ENCODE data around the gene ASCL5. TPM values are rescaled to one million over a fixed set of nuclear protein-coding genes. Genes with fewer than 3 reads are reported as not detected.

The ASCL5 gene
- polyA plus RNA-seq, 3 donors, result not detected

GRCh38 chr1:201077736-201078135 lies 49.2 kb downstream of the ASCL5 start:
- H3K9me3 ChIP-seq (replicated peaks in 1 of 2; ENCODE audit: control insufficient read depth in 1 of 2, insufficient read depth in 1 of 2, low read length in 2 of 2), result no peaks in the 10 kb centered on the region
- Mint-ChIP-seq H3K36me3 (no peaks in the 10 kb centered on the region), H3K9me3 (peaks cover 0 to 2% (median 0%) of the 10 kb centered on the region in 7 donors), H3K4me1 (no peaks in the 10 kb centered on the region), H3K27me3 (ENCODE audit: low read depth in 3 of 3) (peaks cover 2 to 13% (median 6%) of the 10 kb centered on the region in 3 donors), H3K27ac (peak overlapping the region in 1 of 7 donors; percentile 48), H3K4me3 (no peak overlapping the region)
- no peak overlapping the region for H3K27ac ChIP-seq (ENCODE audit: low read depth in 1 of 2, low read length in 2 of 2)
- intact Hi-C loops (cut with micrococcal nuclease), result no loop called here
- H3K79me2 ChIP-seq (ENCODE audit: insufficient read depth, low read length), result no peaks in the 10 kb centered on the region
- DNase-seq, result no peak
- no peaks in the 10 kb centered on the region for H3K36me3 ChIP-seq (replicated peaks in 1 of 2; ENCODE audit: control insufficient read depth in 1 of 2, insufficient read depth in 2 of 2, low read length in 2 of 2)
- 92% methylated on average over 15 of the region's 17 CpGs for WGBS (ENCODE audit: insufficient coverage)
- no peak overlapping the region for H3K4me2 ChIP-seq (replicated peaks; ENCODE audit: extremely low read depth, low read length, poor library complexity, severe bottlenecking)
- no peaks in the 10 kb centered on the region for H3K4me1 ChIP-seq (ENCODE audit: control insufficient read depth in 1 of 2, insufficient read depth in 2 of 2, low read length in 2 of 2)
- H3K4me3 ChIP-seq (replicated peaks in 1 of 3; ENCODE audit: low read depth in 2 of 3, low read length in 3 of 3), result no peak overlapping the region
- H2AFZ ChIP-seq (ENCODE audit: insufficient read depth, low read depth, low read length, poor library complexity, severe bottlenecking), result no peak overlapping the region
- H4K20me1 ChIP-seq (ENCODE audit: insufficient read depth, low read length), result no peaks in the 10 kb centered on the region
- no peak overlapping the region for H3K9ac ChIP-seq (ENCODE audit: insufficient read depth, low read length, poor library complexity, severe bottlenecking)
- no peak for TF ChIP-seq CTCF (IDR thresholded peaks at IDR 0.05)
- no peaks in the 10 kb centered on the region for H3K27me3 ChIP-seq (ENCODE audit: control insufficient read depth in 2 of 2, insufficient read depth in 2 of 2, low read length in 2 of 2)

GRCh38 chr1:201077116-201077515 lies 49.9 kb downstream of the ASCL5 start:
- no peak overlapping the region for H3K27ac ChIP-seq (ENCODE audit: low read depth in 1 of 2, low read length in 2 of 2)
- no peaks in the 10 kb centered on the region for H4K20me1 ChIP-seq (ENCODE audit: insufficient read depth, low read length)
- Mint-ChIP-seq H3K9me3 (peaks cover 0 to 2% (median 0%) of the 10 kb centered on the region in 7 donors), H3K27me3 (ENCODE audit: low read depth in 3 of 3) (peaks cover 2 to 13% (median 6%) of the 10 kb centered on the region in 3 donors), H3K36me3 (no peaks in the 10 kb centered on the region), H3K27ac (no peak overlapping the region), H3K4me1 (no peaks in the 10 kb centered on the region), H3K4me3 (no peak overlapping the region)
- H3K79me2 ChIP-seq (ENCODE audit: insufficient read depth, low read length), result no peaks in the 10 kb centered on the region
- H3K27me3 ChIP-seq (ENCODE audit: control insufficient read depth in 2 of 2, insufficient read depth in 2 of 2, low read length in 2 of 2), result no peaks in the 10 kb centered on the region
- 90% methylated on average over 6 of the region's 7 CpGs for WGBS (ENCODE audit: insufficient coverage)
- no peak overlapping the region for H3K4me3 ChIP-seq (replicated peaks in 1 of 3; ENCODE audit: low read depth in 2 of 3, low read length in 3 of 3)
- no peaks in the 10 kb centered on the region for H3K36me3 ChIP-seq (replicated peaks in 1 of 2; ENCODE audit: control insufficient read depth in 1 of 2, insufficient read depth in 2 of 2, low read length in 2 of 2)
- intact Hi-C loops (cut with micrococcal nuclease), result no loop called here
- H3K4me2 ChIP-seq (replicated peaks; ENCODE audit: extremely low read depth, low read length, poor library complexity, severe bottlenecking), result no peak overlapping the region
- TF ChIP-seq CTCF (IDR thresholded peaks at IDR 0.05), result no peak
- H3K4me1 ChIP-seq (ENCODE audit: control insufficient read depth in 1 of 2, insufficient read depth in 2 of 2, low read length in 2 of 2), result no peaks in the 10 kb centered on the region
- no peak overlapping the region for H3K9ac ChIP-seq (ENCODE audit: insufficient read depth, low read length, poor library complexity, severe bottlenecking)
- DNase-seq, result no peak
- H2AFZ ChIP-seq (ENCODE audit: insufficient read depth, low read depth, low read length, poor library complexity, severe bottlenecking), result no peak overlapping the region
- H3K9me3 ChIP-seq (replicated peaks in 1 of 2; ENCODE audit: control insufficient read depth in 1 of 2, insufficient read depth in 1 of 2, low read length in 2 of 2), result no peaks in the 10 kb centered on the region

Measured in CD14-positive monocyte (primary cell).